ENCODE data around the gene NXPE3.

DNA sequence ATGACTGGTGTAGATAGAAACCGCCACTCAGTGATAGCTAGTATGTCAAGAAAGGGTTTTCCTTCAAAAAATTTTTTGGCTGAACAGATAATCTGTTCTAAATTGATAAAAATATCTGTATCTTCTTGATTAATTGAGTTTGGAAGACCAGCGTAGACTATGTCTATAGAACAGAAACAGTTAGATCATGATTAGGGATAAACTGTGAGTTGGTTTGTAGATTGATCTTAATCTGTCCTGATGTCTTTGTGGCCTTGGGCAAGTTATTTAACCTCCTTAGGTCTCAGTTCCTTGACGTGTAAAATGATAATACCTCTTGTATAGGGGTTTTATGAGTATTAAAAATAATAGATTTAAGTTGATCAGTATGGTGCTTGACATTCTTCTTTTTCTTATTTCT lies 75.0 kb downstream of the NXPE3 start:
- TF ChIP-seq CTCF (IDR thresholded peaks at IDR 0.05; ENCODE audit: low read depth, low read length, poor library complexity, severe bottlenecking), result no peak
- no peak for TF ChIP-seq EZH2phosphoT487 (IDR thresholded peaks at IDR 0.05; ENCODE audit: borderline replicate concordance, low read length)
